Erythroblast (primary cell): Measurements from ENCODE around the gene SWI5.

ENCODE experiments used
- DNase-seq, 2 experiments: peaks; one replicate each; lab custom pipeline; 2025; lab: John Stamatoyannopoulos, UW
- GATA1 ChIP-seq: IDR thresholded peaks from 2 replicates; pipeline ENCODE4 v1.6.1; 2011; ENCODE audit warnings: low read depth, mild to moderate bottlenecking, control low read depth, low read length, moderate library complexity
- POLR2A ChIP-seq: IDR thresholded peaks from 2 replicates; pipeline ENCODE4 v1.6.1; 2011; ENCODE audit warnings: mild to moderate bottlenecking, low read length

Gene SWI5

GRCh38 chr9:128335914-128336313 lies 59.8 kb downstream of the SWI5 start:
- no peak for TF ChIP-seq POLR2A
- no peak for TF ChIP-seq GATA1
- DNase-seq: no peak

- no peak for DNase-seq
- TF ChIP-seq GATA1 (no peak), POLR2A (no peak)
These were observed 61.9 kb downstream of the SWI5 start for GRCh38 chr9:128337936-128338335.
